Measurements from ENCODE around the gene OR2V1.
"Not testable (repeated sequence)": the region's sequence is repeated elsewhere in the genome, so short reads cannot be mapped to it uniquely, and the experiment has no call there.

Gene OR2V1

GRCh38 chr5:181101930-181102674 lies 28.9 kb downstream of the OR2V1 start:
- DNase-seq (ENCODE audit: low read depth): not testable (repeated sequence)

- DNase-seq (ENCODE audit: low read depth): not testable (repeated sequence)
Measured at GRCh38 chr5:181101030-181101641, 29.8 kb downstream of the OR2V1 start.

GRCh38 chr5:181100121-181100875 lies 30.7 kb downstream of the OR2V1 start:
- peak; percentile 12 for DNase-seq (ENCODE audit: low read depth)

- DNase-seq (ENCODE audit: low read depth): no peak
Measured at GRCh38 chr5:181099602-181100086, 31.3 kb downstream of the OR2V1 start.

GRCh38 chr5:181098762-181099601 lies 32.0 kb downstream of the OR2V1 start:
- no peak for DNase-seq (ENCODE audit: low read depth)

GRCh38 chr5:181097759-181098491 lies 33.0 kb downstream of the OR2V1 start:
- not testable (repeated sequence) for DNase-seq (ENCODE audit: low read depth)

GRCh38 chr5:181097383-181097753 lies 33.6 kb downstream of the OR2V1 start:
- not testable (repeated sequence) for DNase-seq (ENCODE audit: low read depth)

GRCh38 chr5:181096721-181097382 lies 34.1 kb downstream of the OR2V1 start:
- not testable (repeated sequence) for DNase-seq (ENCODE audit: low read depth)

- DNase-seq (ENCODE audit: low read depth): not testable (repeated sequence)
Measured at GRCh38 chr5:181095162-181095561, 35.8 kb downstream of the OR2V1 start.

GRCh38 chr5:181092428-181092827 lies 38.5 kb downstream of the OR2V1 start:
- no peak for DNase-seq (ENCODE audit: low read depth)

GRCh38 chr5:181088289-181088688 lies 42.7 kb downstream of the OR2V1 start:
- DNase-seq (ENCODE audit: low read depth): peak; percentile 30

GRCh38 chr5:181087309-181087708 lies 43.7 kb downstream of the OR2V1 start:
- DNase-seq (ENCODE audit: low read depth): no peak

- no peak for DNase-seq (ENCODE audit: low read depth)
Measured at GRCh38 chr5:181086884-181087205, 44.1 kb downstream of the OR2V1 start.

GRCh38 chr5:181086026-181086883 lies 44.7 kb downstream of the OR2V1 start:
- no peak for DNase-seq (ENCODE audit: low read depth)

GRCh38 chr5:181084621-181085195 lies 46.3 kb downstream of the OR2V1 start:
- DNase-seq (ENCODE audit: low read depth): no peak

- no peak for DNase-seq (ENCODE audit: low read depth)
Measured at GRCh38 chr5:181081989-181082388, 49.0 kb downstream of the OR2V1 start.

- DNase-seq (ENCODE audit: low read depth): no peak
Measured at GRCh38 chr5:181076920-181077319, 54.0 kb downstream of the OR2V1 start.

All from iris pigment epithelial cell (primary cell).